A549 (cell line): Measurements from ENCODE around the gene C11orf68. TPM values are rescaled to one million over a fixed set of nuclear protein-coding genes. Genes with fewer than 3 reads are reported as not detected.
A peak's percentile ranks its signal among the peaks of the same experiment; 100 is the strongest.

Source experiments
- BHLHE40 ChIP-seq: IDR thresholded peaks from 2 replicates; pipeline ENCODE4 v1.6.1; 2012; ENCODE audit warnings: low read depth, low read length, inconsistent platforms
- CEBPB ChIP-seq, 2 experiments: fragments of >200 bp in 1 of 2; sonication (Bioruptor Twin) in 1 of 2; formaldehyde crosslinking in 1 of 2; IDR thresholded peaks; 2 replicates each; pipeline ENCODE4 v1.6.1; 2012 to 2016
- EP300 ChIP-seq, 2 experiments: fragments of >200 bp; sonication (Bioruptor Twin); formaldehyde crosslinking; IDR thresholded peaks; 2 replicates in 1 of 2; 3 replicates in 1 of 2; pipeline ENCODE4 v1.6.1; 2016 to 2017
- FOSL2 ChIP-seq, 2 experiments: fragments of 450-650 bp in 1 of 2; fragments of >200 bp in 1 of 2; sonication (Bioruptor Twin) in 1 of 2; formaldehyde crosslinking; IDR thresholded peaks; 2 replicates each; pipeline versions ENCODE4 v1.5.0 to v1.6.1; 2016 to 2020; ENCODE audit warnings: mild to moderate bottlenecking in 1 of 2, moderate library complexity in 1 of 2
- FOXS1 ChIP-seq: fragments of 250-450 bp; sonication (Bioruptor Pico); IDR thresholded peaks from 2 replicates; pipeline ENCODE4 v1.5.0; 2020; ENCODE audit warnings: mild to moderate bottlenecking, moderate library complexity
- HEYL ChIP-seq: fragments of 250-450 bp; sonication (Bioruptor Pico); IDR thresholded peaks from 2 replicates; pipeline ENCODE4 v1.8.0; 2021; ENCODE audit warnings: mild to moderate bottlenecking, moderate library complexity
- HOXB13 ChIP-seq: fragments of 250-450 bp; sonication (Bioruptor Pico); IDR thresholded peaks from 2 replicates; pipeline ENCODE4 v1.5.0; 2020; ENCODE audit warnings: low read depth, mild to moderate bottlenecking, moderate library complexity
- HOXB5 ChIP-seq: fragments of 250-450 bp; sonication (Bioruptor Pico); IDR thresholded peaks from 2 replicates; pipeline ENCODE4 v1.5.0; 2020; ENCODE audit warnings: mild to moderate bottlenecking, moderate library complexity
- JUNB ChIP-seq: fragments of >200 bp; sonication (Bioruptor Twin); formaldehyde crosslinking; IDR thresholded peaks from 2 replicates; pipeline ENCODE4 v1.6.1; 2016
- MAFK ChIP-seq: fragments of 450-650 bp; IDR thresholded peaks from 2 replicates; pipeline ENCODE4 v1.6.1; 2014; ENCODE audit not compliant: partially characterized antibody
- MAZ ChIP-seq: fragments of 150-350 bp; IDR thresholded peaks from 2 replicates; pipeline ENCODE4 v1.6.1; 2014; ENCODE audit warnings: antibody characterized with exemption, low read depth, low read length, borderline replicate concordance
- NFE2L2 ChIP-seq: fragments of 150-350 bp; conservative IDR thresholded peaks from 2 replicates; pipeline ENCODE4 v1.6.1; 2014; ENCODE audit warnings: low read length
- NPAS2 ChIP-seq: fragments of 250-450 bp; sonication (Bioruptor Pico); IDR thresholded peaks from 2 replicates; pipeline ENCODE4 v1.8.0; 2022; ENCODE audit warnings: mild to moderate bottlenecking, moderate library complexity, borderline replicate concordance
- POLR2AphosphoS2 ChIP-seq: conservative IDR thresholded peaks from 2 replicates; pipeline ENCODE4 v1.6.1; 2012; ENCODE audit warnings: low read length, improper control_type of control experiment, inconsistent platforms
- RAD21 ChIP-seq, 2 experiments: fragments of >200 bp in 1 of 2; sonication (Bioruptor Twin) in 1 of 2; formaldehyde crosslinking in 1 of 2; IDR thresholded peaks in 1 of 2; conservative IDR thresholded peaks in 1 of 2; 2 replicates in 1 of 2; 3 replicates in 1 of 2; pipeline ENCODE4 v1.6.1; 2012 to 2018; ENCODE audit warnings: inconsistent platforms in 1 of 2
- TFCP2L1 ChIP-seq: fragments of 250-450 bp; sonication (Bioruptor Pico); IDR thresholded peaks from 2 replicates; pipeline ENCODE4 v1.5.0; 2021; ENCODE audit warnings: mild to moderate bottlenecking
- TP53 ChIP-seq: fragments of 250-450 bp; sonication (Bioruptor Pico); IDR thresholded peaks from 2 replicates; pipeline ENCODE4 v1.5.0; 2021; ENCODE audit warnings: mild to moderate bottlenecking, moderate library complexity
- ZNF302 ChIP-seq: fragments of 250-450 bp; sonication (Bioruptor Pico); IDR thresholded peaks from 2 replicates; pipeline ENCODE4 v1.9.0; 2021; ENCODE audit warnings: inconsistent platforms, mild to moderate bottlenecking, moderate library complexity
- ZSCAN20 ChIP-seq: fragments of 250-450 bp; sonication (Bioruptor Pico); IDR thresholded peaks from 2 replicates; pipeline ENCODE4 v1.8.0; 2022; ENCODE audit warnings: mild to moderate bottlenecking, moderate library complexity
- polyA plus RNA-seq, 4 experiments: library from polyadenylated mRNA; depleted of rRNA in 3 of 4; stranded (reverse); fragments of >200 nt; fragmentation: RNase III in 1 of 4; extraction: RNeasy Plus Mini Kit Qiagen cat#74134 plus additional on column Dnase treatment in 1 of 4; gene quantifications; 2 replicates in 3 of 4; 3 replicates in 1 of 4; pipeline ENCODE4 v1.2.3, GENCODE V29; 2011 to 2017
- TF ChIP-seq, protein P1 (sequence below): fragments of >200 bp; sonication (Bioruptor Twin); formaldehyde crosslinking; IDR thresholded peaks from 3 replicates; pipeline ENCODE4 v1.5.1; 2016
- TF ChIP-seq, protein P2 (sequence below): IDR thresholded peaks from 2 replicates; pipeline ENCODE4 v1.6.1; 2012; ENCODE audit warnings: low read depth, borderline replicate concordance
- TF ChIP-seq, protein P3 (sequence below): fragments of >200 bp; sonication (Bioruptor Twin); formaldehyde crosslinking; IDR thresholded peaks from 3 replicates; pipeline ENCODE4 v1.6.1; 2016
- TF ChIP-seq, protein P4 (sequence below): fragments of 450-650 bp; IDR thresholded peaks from 2 replicates; pipeline ENCODE4 v1.6.1; 2014; ENCODE audit warnings: antibody characterized with exemption
- TF ChIP-seq, protein P5 (sequence below): IDR thresholded peaks from 2 replicates; pipeline ENCODE4 v1.6.1; 2012
- TF ChIP-seq, protein P6 (sequence below): fragments of 250-450 bp; sonication (Bioruptor Pico); IDR thresholded peaks from 2 replicates; pipeline ENCODE4 v1.5.0; 2020; ENCODE audit warnings: low read depth, mild to moderate bottlenecking, moderate library complexity

The C11orf68 gene
- polyA plus RNA-seq, 2 of the 4 experiments (the other 2 are of a cell fraction), result 10.6 to 17.0 TPM

DNA sequence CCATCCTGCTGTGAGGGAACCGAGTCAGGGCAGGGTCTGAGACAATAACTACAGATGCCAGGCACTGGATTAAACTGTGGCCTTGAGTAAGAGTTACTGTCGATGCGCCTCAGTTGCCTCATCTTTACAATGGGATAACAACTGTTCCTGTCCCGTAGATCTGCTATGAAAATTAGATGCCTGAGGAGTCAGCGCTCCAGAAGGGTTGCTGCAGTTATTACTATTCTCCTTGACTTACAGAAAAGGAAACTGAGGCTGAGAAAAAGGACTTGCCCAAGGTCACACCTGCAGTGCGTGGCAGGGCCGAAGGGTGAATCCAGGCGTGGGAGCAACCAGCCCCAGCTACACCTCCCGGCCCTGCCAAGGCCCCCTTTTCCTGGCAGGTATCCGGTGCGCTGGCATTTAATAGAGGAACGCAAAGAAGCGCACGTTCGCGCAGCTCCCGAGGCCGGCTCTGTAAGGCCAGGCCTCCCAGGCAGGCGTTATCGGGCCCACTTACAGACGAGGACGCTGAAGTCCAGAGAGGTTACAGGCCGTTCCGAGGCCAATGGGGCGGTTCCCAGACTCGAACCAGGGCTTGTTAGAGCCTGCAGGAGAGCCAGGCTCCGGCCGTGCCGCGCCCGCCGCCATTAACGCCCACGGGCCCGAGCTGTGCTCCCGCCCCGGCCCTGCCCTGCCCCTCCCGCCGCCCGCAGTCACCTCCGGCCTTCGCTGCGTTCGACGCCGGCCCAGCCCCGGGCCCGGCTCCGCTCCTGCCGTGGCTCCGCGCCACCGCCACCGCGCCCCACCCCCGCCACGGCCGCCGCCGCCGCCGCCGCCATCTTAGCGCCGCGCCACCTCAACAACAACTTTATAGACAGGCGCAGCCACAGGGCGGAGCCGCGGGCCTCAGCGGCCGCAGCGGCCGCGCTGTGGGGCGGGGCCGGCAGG, at the start of gene C11orf68 (continued):
- TF ChIP-seq, protein P1, sequence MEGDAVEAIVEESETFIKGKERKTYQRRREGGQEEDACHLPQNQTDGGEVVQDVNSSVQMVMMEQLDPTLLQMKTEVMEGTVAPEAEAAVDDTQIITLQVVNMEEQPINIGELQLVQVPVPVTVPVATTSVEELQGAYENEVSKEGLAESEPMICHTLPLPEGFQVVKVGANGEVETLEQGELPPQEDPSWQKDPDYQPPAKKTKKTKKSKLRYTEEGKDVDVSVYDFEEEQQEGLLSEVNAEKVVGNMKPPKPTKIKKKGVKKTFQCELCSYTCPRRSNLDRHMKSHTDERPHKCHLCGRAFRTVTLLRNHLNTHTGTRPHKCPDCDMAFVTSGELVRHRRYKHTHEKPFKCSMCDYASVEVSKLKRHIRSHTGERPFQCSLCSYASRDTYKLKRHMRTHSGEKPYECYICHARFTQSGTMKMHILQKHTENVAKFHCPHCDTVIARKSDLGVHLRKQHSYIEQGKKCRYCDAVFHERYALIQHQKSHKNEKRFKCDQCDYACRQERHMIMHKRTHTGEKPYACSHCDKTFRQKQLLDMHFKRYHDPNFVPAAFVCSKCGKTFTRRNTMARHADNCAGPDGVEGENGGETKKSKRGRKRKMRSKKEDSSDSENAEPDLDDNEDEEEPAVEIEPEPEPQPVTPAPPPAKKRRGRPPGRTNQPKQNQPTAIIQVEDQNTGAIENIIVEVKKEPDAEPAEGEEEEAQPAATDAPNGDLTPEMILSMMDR, result no peak
- TF ChIP-seq, protein P2, sequence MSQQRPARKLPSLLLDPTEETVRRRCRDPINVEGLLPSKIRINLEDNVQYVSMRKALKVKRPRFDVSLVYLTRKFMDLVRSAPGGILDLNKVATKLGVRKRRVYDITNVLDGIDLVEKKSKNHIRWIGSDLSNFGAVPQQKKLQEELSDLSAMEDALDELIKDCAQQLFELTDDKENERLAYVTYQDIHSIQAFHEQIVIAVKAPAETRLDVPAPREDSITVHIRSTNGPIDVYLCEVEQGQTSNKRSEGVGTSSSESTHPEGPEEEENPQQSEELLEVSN, result no peak
- TF ChIP-seq, protein P3, sequence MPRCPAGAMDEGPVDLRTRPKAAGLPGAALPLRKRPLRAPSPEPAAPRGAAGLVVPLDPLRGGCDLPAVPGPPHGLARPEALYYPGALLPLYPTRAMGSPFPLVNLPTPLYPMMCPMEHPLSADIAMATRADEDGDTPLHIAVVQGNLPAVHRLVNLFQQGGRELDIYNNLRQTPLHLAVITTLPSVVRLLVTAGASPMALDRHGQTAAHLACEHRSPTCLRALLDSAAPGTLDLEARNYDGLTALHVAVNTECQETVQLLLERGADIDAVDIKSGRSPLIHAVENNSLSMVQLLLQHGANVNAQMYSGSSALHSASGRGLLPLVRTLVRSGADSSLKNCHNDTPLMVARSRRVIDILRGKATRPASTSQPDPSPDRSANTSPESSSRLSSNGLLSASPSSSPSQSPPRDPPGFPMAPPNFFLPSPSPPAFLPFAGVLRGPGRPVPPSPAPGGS, result peak; percentile 84
- TF ChIP-seq, protein P4, sequence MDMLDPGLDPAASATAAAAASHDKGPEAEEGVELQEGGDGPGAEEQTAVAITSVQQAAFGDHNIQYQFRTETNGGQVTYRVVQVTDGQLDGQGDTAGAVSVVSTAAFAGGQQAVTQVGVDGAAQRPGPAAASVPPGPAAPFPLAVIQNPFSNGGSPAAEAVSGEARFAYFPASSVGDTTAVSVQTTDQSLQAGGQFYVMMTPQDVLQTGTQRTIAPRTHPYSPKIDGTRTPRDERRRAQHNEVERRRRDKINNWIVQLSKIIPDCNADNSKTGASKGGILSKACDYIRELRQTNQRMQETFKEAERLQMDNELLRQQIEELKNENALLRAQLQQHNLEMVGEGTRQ, result no peak
- TF ChIP-seq TP53 (CRISPR knock-in tag), result no peak; the same call in 1 of the 2 replicates
- TF ChIP-seq NFE2L2, result no peak
- no peak for TF ChIP-seq EP300 (IDR thresholded peaks at IDR 0.05)
- no peak for TF ChIP-seq HOXB5
- no peak for TF ChIP-seq NPAS2 (CRISPR knock-in tag)
- no peak for TF ChIP-seq ZNF302
- TF ChIP-seq FOSL2 (IDR thresholded peaks at IDR 0.05), result no peak
- no peak for TF ChIP-seq FOSL2 (CRISPR knock-in tag; IDR thresholded peaks at IDR 0.05)
- TF ChIP-seq MAFK, result no peak
- no peak for TF ChIP-seq BHLHE40
- TF ChIP-seq ZSCAN20, result no peak
- TF ChIP-seq, protein P5, sequence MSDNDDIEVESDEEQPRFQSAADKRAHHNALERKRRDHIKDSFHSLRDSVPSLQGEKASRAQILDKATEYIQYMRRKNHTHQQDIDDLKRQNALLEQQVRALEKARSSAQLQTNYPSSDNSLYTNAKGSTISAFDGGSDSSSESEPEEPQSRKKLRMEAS, result peak; percentile 34; the same call in 1 of the 2 replicates
- TF ChIP-seq, protein P6, sequence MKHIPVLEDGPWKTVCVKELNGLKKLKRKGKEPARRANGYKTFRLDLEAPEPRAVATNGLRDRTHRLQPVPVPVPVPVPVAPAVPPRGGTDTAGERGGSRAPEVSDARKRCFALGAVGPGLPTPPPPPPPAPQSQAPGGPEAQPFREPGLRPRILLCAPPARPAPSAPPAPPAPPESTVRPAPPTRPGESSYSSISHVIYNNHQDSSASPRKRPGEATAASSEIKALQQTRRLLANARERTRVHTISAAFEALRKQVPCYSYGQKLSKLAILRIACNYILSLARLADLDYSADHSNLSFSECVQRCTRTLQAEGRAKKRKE (CRISPR knock-in tag), result no peak
- no peak for TF ChIP-seq POLR2AphosphoS2
- TF ChIP-seq HEYL (CRISPR knock-in tag), result no peak
- TF ChIP-seq HOXB13, result no peak
- no peak for TF ChIP-seq JUNB
- no peak for TF ChIP-seq MAZ
- no peak for TF ChIP-seq CEBPB (IDR thresholded peaks at IDR 0.05)
- no peak for TF ChIP-seq RAD21 (conservative IDR thresholded peaks at IDR 0.05 in 1 of 2, IDR thresholded peaks at IDR 0.05 in 1 of 2)
- no peak for TF ChIP-seq TFCP2L1 (CRISPR knock-in tag)
- no peak for TF ChIP-seq FOXS1 (CRISPR knock-in tag)
